Natural killer cell treated with Interleukin-12 subunit alpha and Interleukin-12 subunit beta and Interleukin-15 and Interleukin-18, amount 100 ng/mL, for 72 hours (primary cell): ENCODE measurements around the gene RNU7-1. TPM values are rescaled to one million over a fixed set of nuclear protein-coding genes. Genes with fewer than 3 reads are reported as not detected.

Experiments
- ATAC-seq, 2 donors: fragments of 150-1000 bp; cut with Tn5 transposase in 1 of 2; sonication (Bioruptor Pico), chemical (Tn5 transposase) in 1 of 2; 2 replicates each; pipeline ENCODE4 v1.10.0; 2021
- DNase-seq: peaks from one replicate; pipeline ENCODE4 v3.0.0; 2022; ENCODE audit warnings: low spot score
- H3K27ac Mint-ChIP-seq, 2 donors: 1 replicate in 1 of 2; 2 replicates in 1 of 2; pipeline ENCODE4 v1.8.0; 2022; ENCODE audit warnings: mixed read lengths in 2 of 2, mild to moderate bottlenecking in 1 of 2, moderate library complexity in 1 of 2
- H3K27me3 Mint-ChIP-seq, 2 donors: 1 replicate in 1 of 2; 2 replicates in 1 of 2; pipeline ENCODE4 v1.8.0; 2022; ENCODE audit warnings: mixed read lengths in 2 of 2
- H3K36me3 Mint-ChIP-seq: one replicate; pipeline ENCODE4 v1.8.0; 2022; ENCODE audit warnings: mixed read lengths
- H3K4me1 Mint-ChIP-seq, 2 donors: 1 replicate in 1 of 2; 2 replicates in 1 of 2; pipeline ENCODE4 v1.8.0; 2022; ENCODE audit warnings: low read depth in 2 of 2, mixed read lengths in 2 of 2, mild to moderate bottlenecking in 1 of 2
- H3K4me3 Mint-ChIP-seq: one replicate; pipeline ENCODE4 v1.8.0; 2022; ENCODE audit warnings: mixed read lengths
- H3K9me3 Mint-ChIP-seq: 2 replicates; pipeline ENCODE4 v1.8.0; 2022; ENCODE audit warnings: mixed read lengths
- total RNA-seq, 2 donors: library from RNA; stranded (reverse); gene quantifications; one replicate each; pipeline ENCODE4 v1.2.3, GENCODE V29; 2022

The RNU7-1 gene
- total RNA-seq, 2 donors from 2014 or later, result not detected

GRCh38 chr12:6925540-6926279 is 17.9 kb upstream of the RNU7-1 start:
- peak overlapping the region; percentile 54 to 93 for H3K27ac Mint-ChIP-seq
- H3K36me3 Mint-ChIP-seq, result no peaks in the 10 kb centered on the region
- no peaks in the 10 kb centered on the region for H3K27me3 Mint-ChIP-seq
- H3K4me3 Mint-ChIP-seq, result peak overlapping the region; percentile 95
- peaks cover 41 to 42% of the 10 kb centered on the region in 2 donors for H3K4me1 Mint-ChIP-seq
- no peaks in the 10 kb centered on the region for H3K9me3 Mint-ChIP-seq
- DNase-seq (no peak), ATAC-seq (no peak)

- Mint-ChIP-seq H3K36me3 (no peaks in the 10 kb centered on the region), H3K27me3 (no peaks in the 10 kb centered on the region), H3K27ac (peak within 1 kb of the TSS; percentile 93 to 99), H3K4me1 (peaks cover 41 to 42% of the 10 kb centered on the region in 2 donors), H3K4me3 (peak within 1 kb of the TSS; percentile 95), H3K9me3 (no peaks in the 10 kb centered on the region)
- DNase-seq (no peak), ATAC-seq (peak; percentile 62 to 67)
Measured at GRCh38 chr12:6927379-6928021, 16.1 kb upstream of the RNU7-1 start, which contains the start of gene ATN1. Gene ATN1 (plus strand): TSS chr12:6927959. CDS start chr12:6934002, 6,043 bp downstream.

GRCh38 chr12:6928022-6928702 is 15.5 kb upstream of the RNU7-1 start:
- Mint-ChIP-seq H3K4me3 (peak overlapping the region; percentile 80), H3K9me3 (no peaks in the 10 kb centered on the region), H3K4me1 (peaks cover 42 to 45% of the 10 kb centered on the region in 2 donors), H3K27ac (peak overlapping the region; percentile 64 to 96), H3K36me3 (no peaks in the 10 kb centered on the region), H3K27me3 (no peaks in the 10 kb centered on the region)
- ATAC-seq, result peak; percentile 56 to 69
- DNase-seq, result no peak

GRCh38 chr12:6928703-6929407 is 14.8 kb upstream of the RNU7-1 start:
- Mint-ChIP-seq H3K4me1 (peaks cover 42 to 45% of the 10 kb centered on the region in 2 donors), H3K27ac (peak overlapping the region; percentile 64 to 96), H3K27me3 (no peaks in the 10 kb centered on the region), H3K36me3 (no peaks in the 10 kb centered on the region), H3K9me3 (no peaks in the 10 kb centered on the region), H3K4me3 (peak overlapping the region; percentile 80)
- ATAC-seq (no peak), DNase-seq (no peak)

GRCh38 chr12:6929466-6930452 is 13.9 kb upstream of the RNU7-1 start:
- ATAC-seq (no peak), DNase-seq (no peak)
- Mint-ChIP-seq H3K9me3 (no peaks in the 10 kb centered on the region), H3K27me3 (no peaks in the 10 kb centered on the region), H3K4me1 (peaks cover 38 to 41% of the 10 kb centered on the region in 2 donors), H3K36me3 (no peaks in the 10 kb centered on the region), H3K4me3 (peak overlapping the region; percentile 80), H3K27ac (peak overlapping the region; percentile 64 to 96)

GRCh38 chr12:6932766-6933165 is 10.8 kb upstream of the RNU7-1 start:
- H3K27me3 Mint-ChIP-seq, result no peaks in the 10 kb centered on the region
- H3K4me3 Mint-ChIP-seq, result no peak overlapping the region
- DNase-seq (no peak), ATAC-seq (no peak)
- H3K27ac Mint-ChIP-seq, result peak overlapping the region; percentile 43 to 48
- H3K36me3 Mint-ChIP-seq, result no peaks in the 10 kb centered on the region
- peaks cover 39 to 42% of the 10 kb centered on the region in 2 donors for H3K4me1 Mint-ChIP-seq
- no peaks in the 10 kb centered on the region for H3K9me3 Mint-ChIP-seq

GRCh38 chr12:6934110-6934509 is 9.5 kb upstream of the RNU7-1 start:
- Mint-ChIP-seq H3K4me1 (peaks cover 36 to 43% of the 10 kb centered on the region in 2 donors), H3K4me3 (no peak overlapping the region), H3K9me3 (no peaks in the 10 kb centered on the region), H3K27ac (peak overlapping the region; percentile 49 to 61), H3K36me3 (no peaks in the 10 kb centered on the region), H3K27me3 (no peaks in the 10 kb centered on the region)
- no peak for DNase-seq
- no peak for ATAC-seq

GRCh38 chr12:6935371-6936193 is 8.0 kb upstream of the RNU7-1 start:
- peak overlapping the region; percentile 61 to 81 for H3K27ac Mint-ChIP-seq
- no peak for DNase-seq
- H3K9me3 Mint-ChIP-seq, result no peaks in the 10 kb centered on the region
- H3K4me3 Mint-ChIP-seq, result peak overlapping the region; percentile 64
- no peak for ATAC-seq
- H3K4me1 Mint-ChIP-seq, result peaks cover 30 to 42% of the 10 kb centered on the region in 2 donors
- no peaks in the 10 kb centered on the region for H3K27me3 Mint-ChIP-seq
- no peaks in the 10 kb centered on the region for H3K36me3 Mint-ChIP-seq

- Mint-ChIP-seq H3K27ac (peak overlapping the region; percentile 61 to 81), H3K27me3 (no peaks in the 10 kb centered on the region), H3K36me3 (no peaks in the 10 kb centered on the region), H3K4me3 (peak overlapping the region; percentile 83), H3K4me1 (peaks cover 30 to 42% of the 10 kb centered on the region in 2 donors), H3K9me3 (no peaks in the 10 kb centered on the region)
- DNase-seq (no peak), ATAC-seq (no peak)
Measured at GRCh38 chr12:6936194-6936635, 7.4 kb upstream of the RNU7-1 start.

- H3K36me3 Mint-ChIP-seq, result no peaks in the 10 kb centered on the region
- peak overlapping the region; percentile 61 to 81 for H3K27ac Mint-ChIP-seq
- peaks cover 30 to 42% of the 10 kb centered on the region in 2 donors for H3K4me1 Mint-ChIP-seq
- peak overlapping the region; percentile 83 for H3K4me3 Mint-ChIP-seq
- H3K9me3 Mint-ChIP-seq, result no peaks in the 10 kb centered on the region
- DNase-seq (no peak), ATAC-seq (peak in 1 of 2 donors; percentile 2)
- H3K27me3 Mint-ChIP-seq, result no peaks in the 10 kb centered on the region
Measured at GRCh38 chr12:6936636-6937480, 6.8 kb upstream of the RNU7-1 start.
